Measurements from ENCODE around the gene PRKCZ.

DNA sequence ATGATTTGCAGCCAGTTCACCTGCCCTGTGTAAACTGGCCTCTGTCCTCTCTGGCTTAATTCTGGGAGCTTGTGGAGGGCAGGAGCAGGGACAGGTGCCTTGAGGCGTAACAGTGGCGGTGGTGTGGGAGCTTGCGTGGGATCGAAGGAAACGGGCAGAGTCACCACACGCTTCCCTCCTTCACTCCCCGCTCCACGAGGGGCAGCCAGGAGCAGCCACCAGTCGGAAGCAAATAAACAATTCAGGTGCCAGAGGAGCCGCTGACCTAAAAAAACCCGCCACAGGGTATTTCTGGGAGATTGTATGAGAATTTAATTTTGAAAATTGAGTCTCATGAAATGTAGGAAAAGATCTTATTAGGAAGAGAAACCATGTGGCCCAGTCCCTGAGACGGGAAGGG lies 118.3 kb downstream of the PRKCZ start:
- TF ChIP-seq POLR2AphosphoS5 (IDR thresholded peaks at IDR 0.05; ENCODE audit: control insufficient read depth, insufficient read depth, low read depth, low read length) (no peak), DNMT1 (IDR thresholded peaks at IDR 0.05) (no peak), ESRRA (IDR thresholded peaks at IDR 0.05; ENCODE audit: borderline replicate concordance, low read depth) (no peak), KLF10 (CRISPR knock-in tag; IDR thresholded peaks at IDR 0.05) (no peak), U2AF1 (optimal IDR thresholded peaks at IDR 0.05; ENCODE audit: low read depth, low read length) (no peak), ZNF707 (CRISPR knock-in tag; conservative IDR thresholded peaks at IDR 0.05) (no peak), BCL6 (CRISPR knock-in tag; IDR thresholded peaks at IDR 0.05) (no peak), TRIM24 (IDR thresholded peaks at IDR 0.05) (no peak)
